Measurements from ENCODE around the gene BHLHE41.

BHLHE41 gene

DNA sequence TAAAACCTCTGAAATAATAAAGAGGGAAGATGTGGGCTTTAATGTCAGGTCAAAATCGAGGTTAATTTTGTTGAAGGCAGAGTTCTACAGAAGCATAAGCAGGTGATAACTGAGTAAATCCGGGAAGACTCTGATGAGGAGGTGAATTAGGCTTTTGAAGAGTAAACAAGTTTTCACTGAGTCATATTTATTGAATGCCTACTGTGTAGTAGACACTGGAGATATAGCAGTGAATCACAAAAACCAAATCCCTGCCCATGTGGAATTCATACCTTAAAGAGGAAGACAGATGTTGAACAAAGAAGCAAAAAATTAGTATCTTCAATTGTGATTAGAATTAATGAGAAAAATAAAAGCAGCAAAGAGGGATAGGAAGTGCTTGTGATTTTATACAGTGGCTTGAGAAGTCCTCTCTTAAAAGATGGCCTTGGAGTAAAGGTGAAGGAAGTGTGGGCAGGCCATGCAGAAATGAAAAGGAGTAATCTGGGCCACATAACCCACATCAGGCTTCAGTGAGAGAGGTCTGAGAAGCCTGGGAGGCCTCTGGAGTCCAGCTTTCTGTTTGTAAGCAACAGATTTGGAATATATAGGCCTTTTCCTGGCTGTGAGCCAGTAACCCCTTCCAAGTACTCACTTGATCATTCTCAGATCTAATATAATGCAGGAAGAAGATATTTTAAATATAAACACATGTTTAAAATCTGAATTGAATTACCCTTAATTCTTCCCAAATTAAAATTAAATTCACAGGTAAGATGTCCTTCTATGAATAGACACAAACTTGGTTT lies 46.7 kb downstream of the BHLHE41 start:
- no peak for DNase-seq (ENCODE audit: low read depth)

Data from stimulated activated CD8-positive, alpha-beta memory T cell treated with anti-CD3 and anti-CD28 coated beads, Interleukin-4, amount 100 ng/mL, for 24 hours (primary cell).